SK-N-SH treated with all-trans-retinoic acid at 6 μM for 48 hours (cell line): ENCODE measurements around the gene SMIM38.

Experiments used
- ATAC-seq: fragments of 200-7000 bp; cut with Tn5 transposase; 3 replicates; pipeline ENCODE4 v1.9.1; 2020; ENCODE audit warnings: mild to moderate bottlenecking, moderate library complexity
- ARNTL ChIP-seq: fragments of 450-650 bp; formaldehyde crosslinking; IDR thresholded peaks from 2 replicates; pipeline ENCODE4 v1.5.0; 2020; ENCODE audit warnings: low read depth, mild to moderate bottlenecking, moderate library complexity, borderline replicate concordance
- BACH2 ChIP-seq: fragments of 250-450 bp; sonication (Bioruptor Pico); IDR thresholded peaks from 2 replicates; pipeline ENCODE4 v1.9.0; 2021; ENCODE audit warnings: mild to moderate bottlenecking, borderline replicate concordance
- CREB5 ChIP-seq: fragments of 250-450 bp; sonication (Bioruptor Pico); IDR thresholded peaks from 2 replicates; pipeline ENCODE4 v1.5.1; 2020; ENCODE audit warnings: low read depth, mild to moderate bottlenecking, moderate library complexity
- ESRRG ChIP-seq: fragments of 250-450 bp; sonication (Bioruptor Pico); IDR thresholded peaks from 2 replicates; pipeline ENCODE4 v1.6.1; 2021; ENCODE audit warnings: mild to moderate bottlenecking
- GLIS3 ChIP-seq: fragments of 250-450 bp; sonication (Bioruptor Pico); IDR thresholded peaks from 2 replicates; pipeline ENCODE4 v1.5.0; 2020; ENCODE audit warnings: mild to moderate bottlenecking, moderate library complexity
- ISL1 ChIP-seq: fragments of 250-450 bp; sonication (Bioruptor Pico); IDR thresholded peaks from 2 replicates; pipeline ENCODE4 v2.1.2; 2022; ENCODE audit warnings: mild to moderate bottlenecking, moderate library complexity
- OSR1 ChIP-seq: fragments of 250-450 bp; sonication (Bioruptor Pico); IDR thresholded peaks from 2 replicates; pipeline ENCODE4 v1.8.0; 2022; ENCODE audit warnings: moderate library complexity, mild to moderate bottlenecking, inconsistent platforms
- POU6F1 ChIP-seq: fragments of 250-450 bp; sonication (Bioruptor Pico); IDR thresholded peaks from 2 replicates; pipeline ENCODE4 v1.8.0; 2021; ENCODE audit warnings: low read depth, mild to moderate bottlenecking, moderate library complexity, borderline replicate concordance
- PPARA ChIP-seq: fragments of 250-450 bp; sonication (Bioruptor Pico); IDR thresholded peaks from 2 replicates; pipeline ENCODE4 v1.5.0; 2020; ENCODE audit warnings: mild to moderate bottlenecking, borderline replicate concordance
- RARB ChIP-seq: fragments of 250-450 bp; sonication (Bioruptor Pico); IDR thresholded peaks from 2 replicates; pipeline ENCODE4 v1.8.0; 2021; ENCODE audit warnings: mild to moderate bottlenecking, moderate library complexity
- SNAI2 ChIP-seq: fragments of 250-450 bp; sonication (Bioruptor Pico); IDR thresholded peaks from 2 replicates; pipeline ENCODE4 v1.5.0; 2020; ENCODE audit warnings: mild to moderate bottlenecking, moderate library complexity
- TCF4 ChIP-seq: fragments of 250-450 bp; sonication (Bioruptor Pico); IDR thresholded peaks from 2 replicates; pipeline ENCODE4 v1.8.0; 2021; ENCODE audit warnings: mild to moderate bottlenecking, moderate library complexity, borderline replicate concordance
- ZFP30 ChIP-seq: fragments of 450-650 bp; formaldehyde crosslinking; IDR thresholded peaks from 2 replicates; pipeline ENCODE4 v1.5.0; 2022; ENCODE audit warnings: mild to moderate bottlenecking, moderate library complexity
- ZNF565 ChIP-seq: fragments of 450-650 bp; formaldehyde crosslinking; conservative IDR thresholded peaks from 2 replicates; pipeline ENCODE4 v1.5.0; 2020; ENCODE audit warnings: low read depth, mild to moderate bottlenecking, moderate library complexity
- ZNF70 ChIP-seq: fragments of 450-650 bp; formaldehyde crosslinking; IDR thresholded peaks from 2 replicates; pipeline ENCODE4 v1.5.0; 2020; ENCODE audit warnings: mild to moderate bottlenecking, moderate library complexity
- TF ChIP-seq, protein P1 (sequence below): fragments of 250-450 bp; sonication (Bioruptor Pico); IDR thresholded peaks from 2 replicates; pipeline ENCODE4 v1.8.0; 2020; ENCODE audit warnings: mild to moderate bottlenecking, moderate library complexity, borderline replicate concordance
- TF ChIP-seq, protein P2 (sequence below): fragments of 250-450 bp; sonication (Bioruptor Pico); IDR thresholded peaks from 2 replicates; pipeline ENCODE4 v1.5.1; 2021; ENCODE audit warnings: mild to moderate bottlenecking, moderate library complexity

The SMIM38 gene

GRCh38 chr11:69201764-69202370 lies 46.1 kb downstream of the SMIM38 start:
- ATAC-seq, result no peak
- TF ChIP-seq POU6F1 (CRISPR knock-in tag) (no peak), ISL1 (CRISPR knock-in tag) (no peak), SNAI2 (CRISPR knock-in tag) (no peak), BACH2 (CRISPR knock-in tag) (no peak), ESRRG (CRISPR knock-in tag) (no peak), ARNTL (CRISPR knock-in tag) (no peak)

GRCh38 chr11:69202511-69203221 lies 46.9 kb downstream of the SMIM38 start:
- no peak for TF ChIP-seq BACH2 (CRISPR knock-in tag)
- no peak for ATAC-seq

DNA sequence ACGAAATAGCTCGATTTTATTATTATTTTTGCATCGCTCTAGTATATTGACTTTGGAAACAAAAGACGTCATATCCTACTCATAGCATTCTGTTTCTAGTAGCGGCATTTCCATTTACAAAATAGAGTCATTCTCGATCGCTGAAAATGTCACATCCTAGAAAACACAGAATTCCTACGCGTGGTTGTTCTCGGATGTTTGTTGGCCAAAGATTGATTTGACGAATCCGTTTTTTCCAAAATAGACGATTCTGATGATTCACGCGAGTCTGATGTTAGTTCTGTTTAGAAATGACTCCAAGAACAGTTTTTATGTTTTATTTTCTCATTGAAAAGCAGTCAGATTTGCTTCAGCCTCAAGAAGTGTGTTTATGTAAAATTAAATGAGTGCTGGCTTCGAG lies 47.6 kb downstream of the SMIM38 start:
- ATAC-seq, result no peak
- TF ChIP-seq TCF4 (CRISPR knock-in tag), result no peak
- no peak for TF ChIP-seq POU6F1 (CRISPR knock-in tag)
- TF ChIP-seq SNAI2 (CRISPR knock-in tag), result no peak
- TF ChIP-seq ZFP30 (CRISPR knock-in tag), result no peak
- no peak for TF ChIP-seq BACH2 (CRISPR knock-in tag)
- no peak for TF ChIP-seq ZNF565 (CRISPR knock-in tag)
- TF ChIP-seq ZNF70 (CRISPR knock-in tag), result no peak
- no peak for TF ChIP-seq GLIS3 (CRISPR knock-in tag)
- no peak for TF ChIP-seq CREB5 (CRISPR knock-in tag)
- no peak for TF ChIP-seq ESRRG (CRISPR knock-in tag)
- TF ChIP-seq, protein P1, sequence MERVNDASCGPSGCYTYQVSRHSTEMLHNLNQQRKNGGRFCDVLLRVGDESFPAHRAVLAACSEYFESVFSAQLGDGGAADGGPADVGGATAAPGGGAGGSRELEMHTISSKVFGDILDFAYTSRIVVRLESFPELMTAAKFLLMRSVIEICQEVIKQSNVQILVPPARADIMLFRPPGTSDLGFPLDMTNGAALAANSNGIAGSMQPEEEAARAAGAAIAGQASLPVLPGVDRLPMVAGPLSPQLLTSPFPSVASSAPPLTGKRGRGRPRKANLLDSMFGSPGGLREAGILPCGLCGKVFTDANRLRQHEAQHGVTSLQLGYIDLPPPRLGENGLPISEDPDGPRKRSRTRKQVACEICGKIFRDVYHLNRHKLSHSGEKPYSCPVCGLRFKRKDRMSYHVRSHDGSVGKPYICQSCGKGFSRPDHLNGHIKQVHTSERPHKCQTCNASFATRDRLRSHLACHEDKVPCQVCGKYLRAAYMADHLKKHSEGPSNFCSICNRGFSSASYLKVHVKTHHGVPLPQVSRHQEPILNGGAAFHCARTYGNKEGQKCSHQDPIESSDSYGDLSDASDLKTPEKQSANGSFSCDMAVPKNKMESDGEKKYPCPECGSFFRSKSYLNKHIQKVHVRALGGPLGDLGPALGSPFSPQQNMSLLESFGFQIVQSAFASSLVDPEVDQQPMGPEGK (CRISPR knock-in tag), result no peak
- no peak for TF ChIP-seq ARNTL (CRISPR knock-in tag)
- TF ChIP-seq RARB (CRISPR knock-in tag), result no peak
- no peak for TF ChIP-seq PPARA
- TF ChIP-seq, protein P2, sequence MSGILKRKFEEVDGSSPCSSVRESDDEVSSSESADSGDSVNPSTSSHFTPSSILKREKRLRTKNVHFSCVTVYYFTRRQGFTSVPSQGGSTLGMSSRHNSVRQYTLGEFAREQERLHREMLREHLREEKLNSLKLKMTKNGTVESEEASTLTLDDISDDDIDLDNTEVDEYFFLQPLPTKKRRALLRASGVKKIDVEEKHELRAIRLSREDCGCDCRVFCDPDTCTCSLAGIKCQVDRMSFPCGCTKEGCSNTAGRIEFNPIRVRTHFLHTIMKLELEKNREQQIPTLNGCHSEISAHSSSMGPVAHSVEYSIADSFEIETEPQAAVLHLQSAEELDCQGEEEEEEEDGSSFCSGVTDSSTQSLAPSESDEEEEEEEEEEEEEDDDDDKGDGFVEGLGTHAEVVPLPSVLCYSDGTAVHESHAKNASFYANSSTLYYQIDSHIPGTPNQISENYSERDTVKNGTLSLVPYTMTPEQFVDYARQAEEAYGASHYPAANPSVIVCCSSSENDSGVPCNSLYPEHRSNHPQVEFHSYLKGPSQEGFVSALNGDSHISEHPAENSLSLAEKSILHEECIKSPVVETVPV (CRISPR knock-in tag), result no peak

GRCh38 chr11:69203901-69204245 lies 48.1 kb downstream of the SMIM38 start:
- no peak for ATAC-seq
- no peak for TF ChIP-seq OSR1 (CRISPR knock-in tag)
- TF ChIP-seq, all 23 proteins: peak for 0
